Bronchial epithelial cell (primary cell): ENCODE measurements around the gene TPPP. TPM values are rescaled to one million over a fixed set of nuclear protein-coding genes. Genes with fewer than 3 reads are reported as not detected.
A peak's percentile ranks its signal among the peaks of the same experiment; 100 is the strongest.

Source experiments
- DNase-seq: peaks from one replicate; pipeline ENCODE4 v3.0.0-alpha.2; 2010; ENCODE audit warnings: low read depth
- FAIRE-seq: peaks from 2 replicates; lab custom pipeline; 2011; peaks lifted over from hg19 to GRCh38; lab: Jason Lieb, UNC
- H3K27me3 ChIP-seq: 2 replicates; pipeline ENCODE4 v1.5.1; 2011; ENCODE audit warnings: low read length; ENCODE audit not compliant: control insufficient read depth, insufficient read depth
- H3K36me3 ChIP-seq: 2 replicates; pipeline ENCODE4 v1.5.1; 2011; ENCODE audit warnings: low read length; ENCODE audit not compliant: control insufficient read depth, insufficient read depth
- H3K4me3 ChIP-seq: 2 replicates; pipeline ENCODE4 v1.5.1; 2011; ENCODE audit warnings: mild to moderate bottlenecking, low read depth, low read length, control low read depth
- CTCF ChIP-seq: IDR thresholded peaks from 2 replicates; pipeline ENCODE4 v1.5.1; 2011; ENCODE audit warnings: mild to moderate bottlenecking, moderate library complexity, low read length, control low read depth, inconsistent platforms; ENCODE audit not compliant: insufficient read depth, severe bottlenecking
- total RNA-seq: library from RNA; depleted of rRNA; stranded (reverse); fragments of >200 nt; gene quantifications from 2 replicates; pipeline ENCODE4 v1.2.1, GENCODE V29; 2014

Gene TPPP
- total RNA-seq, 1 donor from 2014 or later, result 1.6 TPM

GRCh38 chr5:640461-641330 is 52.5 kb downstream of the TPPP start:
- DNase-seq (no peak), FAIRE-seq (no peak)
- Histone ChIP-seq H3K27me3 (no peaks in the 10 kb centered on the region), H3K4me3 (no peak overlapping the region), H3K36me3 (peaks cover 11% of the 10 kb centered on the region)
- TF ChIP-seq CTCF, result no peak

- no peak for TF ChIP-seq CTCF
Observed at GRCh38 chr5:639584-640213, 53.5 kb downstream of the TPPP start.

GRCh38 chr5:639253-639530 is 54.0 kb downstream of the TPPP start:
- DNase-seq (no peak), FAIRE-seq (no peak)
- no peaks in the 10 kb centered on the region for H3K27me3 ChIP-seq
- no peak overlapping the region for H3K4me3 ChIP-seq
- TF ChIP-seq CTCF, result no peak
- peaks cover 10% of the 10 kb centered on the region for H3K36me3 ChIP-seq

More at GRCh38 chr5:639584-640213, 53.5 kb downstream of the TPPP start:
- Histone ChIP-seq H3K36me3 (peaks cover 12% of the 10 kb centered on the region), H3K27me3 (no peaks in the 10 kb centered on the region), H3K4me3 (no peak overlapping the region)
- FAIRE-seq (no peak), DNase-seq (no peak)

GRCh38 chr5:638501-639252 is 54.5 kb downstream of the TPPP start:
- Histone ChIP-seq H3K36me3 (peaks cover 8% of the 10 kb centered on the region), H3K27me3 (no peaks in the 10 kb centered on the region), H3K4me3 (no peak overlapping the region)
- TF ChIP-seq CTCF, result no peak
- FAIRE-seq, result no peak
- DNase-seq, result no peak

GRCh38 chr5:637581-638450 is 55.3 kb downstream of the TPPP start:
- Histone ChIP-seq H3K36me3 (peaks cover 8% of the 10 kb centered on the region), H3K4me3 (no peak overlapping the region), H3K27me3 (no peaks in the 10 kb centered on the region)
- FAIRE-seq (peak; percentile 23), DNase-seq (no peak)
- TF ChIP-seq CTCF, result no peak
